Urothelium cell line (cell line): ENCODE results near the gene DYNLL2.
A peak's percentile ranks its signal among the peaks of the same experiment; 100 is the strongest.
"Not testable (repeated sequence)": the region's sequence is repeated elsewhere in the genome, so short reads cannot be mapped to it uniquely, and the experiment has no call there.

Experiments
- DNase-seq: peaks from one replicate; pipeline ENCODE4 v3.0.0; 2011; ENCODE audit warnings: low spot score, mixed read lengths
- FAIRE-seq: peaks from 2 replicates; lab custom pipeline; 2011; peaks lifted over from hg19 to GRCh38; lab: Jason Lieb, UNC

Gene DYNLL2

DNA sequence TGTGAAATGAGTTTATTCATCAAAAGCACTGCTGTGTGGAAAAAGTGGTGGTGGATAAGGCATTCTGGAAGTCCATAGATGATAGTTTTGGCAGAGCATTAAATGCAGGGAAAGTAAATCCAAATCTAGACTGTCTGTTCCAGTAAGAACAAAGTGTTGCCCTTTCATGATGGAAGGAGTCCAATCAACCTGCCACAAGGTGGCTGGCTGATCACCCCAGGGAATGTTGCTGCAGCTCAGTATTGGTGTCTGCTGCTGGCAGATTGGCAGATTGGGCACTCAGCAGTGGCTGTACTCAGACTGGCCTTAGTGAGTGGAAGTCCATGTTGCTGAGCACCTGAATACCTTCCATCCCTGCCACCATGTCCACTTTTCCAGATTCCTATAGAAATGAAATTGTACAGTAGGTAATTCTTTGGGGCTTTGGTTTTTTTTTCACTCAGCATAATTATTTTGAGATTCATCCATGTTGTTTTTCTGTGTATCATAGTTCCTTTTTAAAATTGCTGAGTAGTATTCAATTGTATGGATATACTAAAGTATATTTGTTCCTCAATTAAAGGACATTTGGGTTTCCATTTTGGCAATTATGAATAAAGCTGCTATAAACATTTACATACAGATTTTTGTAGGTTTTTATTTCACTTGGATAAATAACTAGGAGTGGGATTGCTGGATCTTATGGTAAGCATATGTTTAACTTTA lies 14.3 kb downstream of the DYNLL2 start:
- FAIRE-seq (peak; percentile 93), DNase-seq (no peak)

DNA sequence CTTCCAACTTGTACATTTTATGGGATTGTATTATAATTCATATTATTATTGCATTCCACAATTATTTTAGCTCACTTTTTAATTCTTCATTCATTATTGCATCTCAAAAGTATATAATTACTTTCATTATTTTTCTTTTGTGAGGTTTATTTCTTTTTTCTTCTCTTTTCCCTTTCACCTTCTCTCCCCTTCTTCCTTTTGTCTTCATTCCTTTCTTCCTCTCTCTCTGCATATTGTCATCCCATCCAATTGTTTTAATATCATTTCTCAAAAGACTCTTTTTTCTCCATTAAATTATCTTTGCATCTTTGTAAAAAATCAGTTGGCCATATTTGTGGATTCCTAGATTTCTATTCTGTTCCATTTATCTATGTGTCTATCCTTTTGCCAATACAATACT lies 17.3 kb downstream of the DYNLL2 start:
- FAIRE-seq (no peak), DNase-seq (no peak)

DNA sequence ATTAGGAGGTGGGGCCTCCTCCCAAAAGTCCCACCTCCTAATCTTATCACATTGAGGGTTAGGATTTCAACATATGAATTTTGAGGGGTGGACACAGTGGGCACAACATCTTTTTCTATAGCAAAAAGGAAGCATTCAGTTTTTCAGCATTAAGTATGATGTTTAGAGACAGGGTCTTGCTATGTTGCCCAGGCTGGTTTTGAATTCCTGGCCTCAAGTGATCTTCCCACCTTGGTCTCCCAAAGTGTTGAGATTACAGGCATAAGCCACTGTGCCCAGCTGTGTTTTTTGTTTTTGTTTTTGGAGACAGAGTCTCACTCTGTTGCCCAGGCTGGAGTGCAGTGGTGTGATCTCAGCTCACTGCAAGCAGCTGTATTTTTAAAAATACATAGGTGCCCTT lies 18.7 kb downstream of the DYNLL2 start:
- not testable (repeated sequence) for DNase-seq
- FAIRE-seq, result peak; percentile 58

DNA sequence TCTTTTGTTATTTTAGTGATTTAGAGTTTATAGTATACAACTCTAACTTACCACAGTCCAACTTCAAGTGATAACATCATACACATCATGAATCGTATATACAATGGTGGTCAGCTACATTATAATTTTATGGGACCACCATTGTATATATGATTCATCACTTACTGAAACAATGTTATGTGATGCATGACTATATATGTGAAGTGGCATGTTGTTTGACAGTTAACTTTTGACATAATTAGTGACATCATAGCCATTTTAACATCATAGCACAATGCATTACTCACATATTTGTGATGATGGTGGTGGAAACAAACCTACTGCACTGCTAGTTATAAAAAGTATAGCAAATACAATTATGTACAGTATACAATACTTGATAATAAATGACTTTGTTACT lies 21.9 kb downstream of the DYNLL2 start:
- peak; percentile 44 for FAIRE-seq
- DNase-seq, result no peak

DNA sequence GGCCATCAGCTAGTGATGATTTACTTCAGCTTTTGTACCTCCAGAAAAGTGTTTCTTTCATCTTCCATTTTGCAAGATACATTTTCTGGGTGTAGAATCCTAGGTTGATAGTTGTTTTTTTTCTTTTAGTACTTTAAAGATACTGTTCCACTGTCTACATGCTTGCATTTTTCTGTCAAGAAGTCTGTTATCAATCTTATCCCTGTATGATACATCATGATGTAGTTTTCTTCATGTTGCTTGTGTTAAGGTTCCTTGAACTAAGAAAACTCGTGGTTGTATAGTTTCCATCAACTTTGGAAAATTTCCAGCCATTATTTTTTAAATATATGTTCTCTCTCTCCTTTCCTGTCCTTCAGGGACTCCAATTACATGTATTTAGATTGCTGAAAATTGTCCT lies 24.1 kb downstream of the DYNLL2 start:
- DNase-seq (no peak), FAIRE-seq (no peak)

DNA sequence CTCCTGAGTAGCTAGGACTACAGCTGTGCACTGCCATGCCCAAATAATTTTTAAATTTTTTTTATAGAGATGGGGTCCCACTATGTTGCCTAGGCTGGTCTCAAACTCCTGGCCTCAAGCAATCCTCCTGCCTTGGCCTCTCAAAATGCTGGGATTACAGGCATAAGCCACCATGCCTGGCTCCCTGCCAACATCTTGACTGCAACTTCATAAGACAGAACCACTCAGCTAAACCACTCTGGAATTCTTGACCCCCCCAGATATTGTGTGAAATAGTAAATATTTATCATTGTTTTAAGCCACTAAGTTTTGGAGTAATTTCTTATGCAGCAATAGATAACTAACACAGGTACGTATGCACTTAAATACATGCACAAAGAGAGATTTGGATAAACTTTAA lies 26.0 kb downstream of the DYNLL2 start:
- no peak for DNase-seq
- FAIRE-seq, result no peak

DNA sequence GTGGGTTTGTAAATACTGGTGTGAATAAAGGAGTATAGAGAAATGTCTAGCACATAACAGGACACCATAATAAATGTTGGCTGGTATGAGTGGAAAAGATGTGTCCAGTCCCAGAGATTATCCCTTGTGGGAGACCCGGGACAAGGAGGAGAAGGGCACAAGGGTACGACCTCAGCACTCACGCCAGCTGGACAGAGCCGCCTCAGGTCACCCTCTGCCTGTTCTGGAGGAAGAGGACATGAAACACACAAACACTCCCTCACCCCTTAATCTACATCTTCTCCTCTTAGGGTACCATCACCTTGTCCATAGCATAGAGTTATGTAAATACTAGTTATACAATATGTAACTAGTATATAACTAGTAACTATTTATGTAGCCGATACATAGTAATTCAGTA lies 26.8 kb downstream of the DYNLL2 start:
- no peak for FAIRE-seq

DNA sequence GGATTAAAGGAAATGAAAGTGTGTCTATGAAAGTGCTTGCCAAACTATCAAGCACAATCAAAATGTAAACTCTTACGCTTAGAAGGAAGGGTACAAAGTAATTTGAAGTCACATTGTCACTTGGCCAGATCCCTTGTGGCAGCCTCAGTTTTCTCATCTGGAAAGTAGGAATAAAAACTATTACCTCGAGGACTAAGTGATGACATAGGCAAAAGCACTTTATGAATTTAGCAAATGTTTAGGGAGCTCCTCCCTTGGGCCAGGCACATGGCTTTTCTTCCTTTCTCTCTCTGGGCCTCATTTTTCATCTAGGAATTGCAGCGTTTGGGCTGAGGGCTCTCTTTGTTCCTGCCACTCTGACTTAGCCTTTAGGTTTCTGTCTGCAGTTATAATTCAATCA lies 28.5 kb downstream of the DYNLL2 start:
- no peak for FAIRE-seq
- no peak for DNase-seq

More for the DNA sequence above, 26.8 kb downstream of the DYNLL2 start:
- no peak for DNase-seq

DNA sequence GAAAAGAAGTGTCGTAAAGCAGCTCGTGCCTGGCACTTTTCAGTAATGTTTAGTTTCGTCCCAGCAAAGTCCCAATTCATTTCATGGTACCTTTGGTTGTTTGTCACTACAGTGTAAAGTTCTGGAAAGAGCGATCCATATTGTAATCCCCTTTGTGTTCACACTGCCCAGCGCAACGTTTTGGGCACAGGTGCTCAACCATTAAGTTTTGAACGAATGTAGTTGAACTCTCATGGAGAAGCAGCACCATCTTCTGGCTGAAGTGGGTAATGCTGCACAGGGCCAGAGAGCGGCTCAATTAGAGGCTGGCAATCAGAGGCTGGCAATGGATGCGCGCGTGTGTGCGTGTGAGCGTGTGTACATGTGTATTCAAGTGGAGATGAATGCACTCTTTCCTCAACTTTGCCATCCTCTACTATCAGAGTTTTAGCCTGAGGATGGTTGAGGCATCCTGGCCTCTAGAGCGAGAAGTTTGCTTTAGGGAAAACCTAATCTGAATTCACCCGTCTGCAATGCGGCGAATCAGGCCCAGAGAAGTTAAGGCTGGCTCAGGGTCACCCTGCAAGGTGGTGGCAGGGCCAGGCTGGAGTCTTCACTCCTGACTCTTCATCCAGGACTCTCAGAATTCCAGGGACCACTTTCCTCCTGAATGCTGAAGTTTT lies 29.9 kb downstream of the DYNLL2 start:
- DNase-seq, result peak; percentile 87
- peak; percentile 96 for FAIRE-seq

DNA sequence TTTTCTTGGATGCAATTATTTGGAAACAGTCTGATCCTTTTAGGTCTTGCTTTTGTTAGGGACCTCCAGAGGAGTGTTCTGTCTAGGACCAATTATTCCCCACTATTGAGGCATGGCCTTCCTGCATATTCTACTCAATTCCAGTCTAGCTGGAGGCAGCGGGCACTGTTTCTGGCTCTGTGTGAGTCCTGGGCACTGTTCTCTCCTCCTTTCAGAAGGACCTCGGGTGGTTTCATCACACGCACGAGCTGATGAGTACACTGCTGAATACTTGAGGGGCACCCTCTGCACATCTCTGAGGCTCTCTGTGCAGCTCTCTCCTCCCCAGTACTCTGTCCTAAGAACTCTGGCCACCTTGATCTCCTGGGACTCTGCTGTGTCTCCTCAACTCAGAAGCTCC lies 30.7 kb downstream of the DYNLL2 start:
- FAIRE-seq (no peak), DNase-seq (no peak)

DNA sequence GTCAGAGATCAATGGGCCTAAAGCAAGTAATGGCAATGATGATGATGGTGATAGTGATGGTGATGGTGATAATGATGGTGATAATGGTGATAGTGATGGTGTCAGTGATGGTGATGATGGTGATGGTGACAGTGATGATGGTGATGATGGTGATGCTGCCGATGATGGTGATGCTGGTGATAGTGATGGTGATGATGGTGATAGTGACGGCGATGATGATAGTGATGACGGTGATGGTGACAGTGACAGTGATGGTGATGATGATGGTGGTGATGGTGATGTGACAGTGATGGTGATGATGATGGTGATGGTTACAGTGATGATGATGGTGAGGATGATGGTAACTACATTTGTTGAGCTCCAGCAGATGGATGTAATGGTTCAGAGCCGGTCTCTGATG lies 34.2 kb downstream of the DYNLL2 start:
- FAIRE-seq (peak; percentile 100), DNase-seq (no peak)

DNA sequence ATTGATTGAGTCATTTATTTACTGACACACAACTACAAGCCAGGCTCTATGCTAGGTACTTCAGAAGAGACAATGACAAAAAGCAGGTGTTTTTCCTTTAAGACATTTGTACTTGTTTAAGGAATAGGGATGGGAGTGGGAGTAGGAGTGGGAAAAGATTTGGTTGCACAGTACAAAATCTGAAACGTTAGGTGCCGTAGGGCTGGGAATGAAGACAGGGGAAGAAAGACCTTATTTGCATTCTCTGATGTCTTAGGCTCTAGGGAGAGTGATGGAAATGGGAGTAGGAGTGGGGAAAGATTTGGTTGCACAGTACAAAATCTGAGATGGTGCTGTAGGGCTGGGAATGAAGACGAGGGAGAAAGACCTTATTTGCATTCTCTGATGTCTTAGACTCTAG lies 36.3 kb downstream of the DYNLL2 start:
- DNase-seq, result no peak
- no peak for FAIRE-seq

DNA sequence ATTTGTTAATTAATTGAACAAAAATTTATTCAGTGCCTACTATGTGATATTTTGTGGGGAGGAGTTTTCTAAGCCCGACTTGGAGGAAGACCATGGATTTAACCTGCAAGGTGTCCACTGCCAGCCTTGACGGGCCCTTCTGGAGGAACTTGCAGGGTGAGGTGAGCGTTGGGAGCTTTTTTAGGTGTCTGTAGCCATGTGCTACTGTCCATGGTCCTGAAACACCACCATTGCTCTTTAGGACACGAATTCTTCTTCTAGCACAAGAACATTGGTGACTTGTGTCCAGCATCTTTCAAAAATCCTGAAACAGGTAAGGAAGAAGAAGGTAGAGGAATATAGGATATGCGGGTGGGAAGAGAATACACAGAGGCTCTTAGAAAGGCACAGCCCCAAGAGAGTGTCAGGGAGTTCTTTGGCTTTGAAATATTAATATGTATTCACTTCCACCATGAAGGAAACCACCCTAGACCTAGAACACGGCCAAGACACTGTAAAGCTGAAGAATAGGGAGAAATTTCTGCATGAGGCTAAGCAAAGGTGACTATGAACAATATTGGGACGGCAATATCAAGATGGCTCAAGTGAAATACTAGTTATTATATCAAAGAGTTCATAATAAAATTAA lies 37.1 kb downstream of the DYNLL2 start:
- FAIRE-seq, result peak; percentile 94
- peak; percentile 80 for DNase-seq

DNA sequence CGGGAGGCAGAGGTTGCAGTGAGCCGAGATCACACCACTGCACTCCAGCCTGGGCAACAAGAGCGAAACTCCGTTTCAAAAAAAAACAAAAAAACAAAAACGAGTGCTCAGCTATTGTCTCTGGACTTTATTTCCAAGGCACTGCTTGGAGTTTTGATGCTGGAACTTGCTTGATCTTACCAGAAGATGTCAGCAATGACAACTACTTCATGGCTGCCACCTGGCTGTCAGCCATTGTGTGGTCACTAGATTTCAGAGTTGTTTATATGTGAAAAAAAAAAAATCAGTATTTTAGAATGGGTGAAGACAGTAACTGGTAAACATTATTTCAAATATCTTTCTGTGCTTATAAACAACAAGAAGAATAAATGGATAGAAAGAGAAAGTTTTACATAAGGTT lies 38.7 kb downstream of the DYNLL2 start:
- peak; percentile 46 for FAIRE-seq
- DNase-seq, result peak; percentile 75

DNA sequence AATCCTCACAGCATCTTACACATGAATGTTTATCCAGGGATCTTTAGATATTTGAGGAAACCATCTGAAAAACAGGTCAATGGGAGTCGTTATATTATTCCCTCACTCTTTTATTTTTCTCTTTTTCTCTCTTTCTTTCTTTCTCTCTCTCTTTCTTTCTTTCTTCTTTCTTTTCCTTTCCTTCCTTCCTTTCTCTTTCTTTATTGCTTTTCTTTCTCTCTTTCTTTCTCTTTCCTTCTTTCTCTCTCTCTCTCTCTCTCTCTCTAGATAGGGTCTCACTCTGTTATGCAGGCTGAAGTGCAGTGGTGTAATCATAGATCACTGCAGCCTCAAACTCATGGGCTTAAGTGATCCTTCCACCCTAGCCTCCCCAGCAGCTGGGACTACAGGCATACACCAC lies 44.6 kb downstream of the DYNLL2 start:
- FAIRE-seq (no peak), DNase-seq (no peak)

DNA sequence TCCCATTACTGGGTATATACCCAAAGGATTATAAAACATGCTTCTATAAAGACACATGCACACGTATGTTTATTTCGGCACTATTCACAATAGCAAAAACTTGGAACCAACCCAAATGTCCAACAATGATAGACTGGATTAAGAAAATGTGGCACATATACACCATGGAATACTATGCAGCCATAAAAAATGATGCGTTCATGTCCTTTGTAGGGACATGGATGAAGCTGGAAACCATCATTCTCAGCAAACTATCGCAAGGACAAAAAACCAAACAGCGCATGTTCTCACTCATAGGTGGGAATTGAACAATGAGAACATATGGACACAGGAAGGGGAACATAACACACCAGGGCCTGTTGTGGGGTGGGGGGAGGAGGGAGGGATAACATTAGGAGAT lies 49.5 kb downstream of the DYNLL2 start:
- FAIRE-seq, DNase-seq: not testable (repeated sequence)

DNA sequence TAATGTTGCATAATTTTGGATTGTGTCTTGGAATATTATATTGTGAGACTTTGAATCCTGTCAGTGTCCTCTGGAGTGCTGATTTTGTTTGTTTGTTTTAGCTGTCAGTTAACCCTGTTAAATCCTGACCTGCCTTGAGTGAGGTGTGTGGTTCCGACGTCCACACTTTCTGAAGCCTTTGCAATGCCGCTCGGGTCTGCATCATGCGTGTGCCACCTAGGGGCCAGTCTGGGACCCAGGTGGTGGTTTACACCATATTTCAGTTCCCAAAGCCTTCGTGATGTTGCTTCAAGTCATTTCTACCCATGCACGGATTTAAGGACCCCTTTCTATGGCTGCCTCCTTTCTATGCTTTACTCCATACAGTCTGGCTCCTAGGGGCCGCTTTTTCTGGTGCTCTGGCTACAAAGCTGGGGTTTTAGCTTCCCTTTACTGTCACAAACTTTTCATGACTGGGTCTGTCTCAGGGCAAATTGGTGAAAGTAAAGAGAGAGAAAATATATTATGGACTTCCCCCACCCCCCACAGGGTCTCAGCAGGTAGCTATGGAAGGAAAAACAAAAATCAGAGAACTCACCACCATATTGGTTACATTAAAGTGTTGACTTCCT lies 53.6 kb downstream of the DYNLL2 start:
- DNase-seq, result peak; percentile 58
- peak; percentile 23 for FAIRE-seq

DNA sequence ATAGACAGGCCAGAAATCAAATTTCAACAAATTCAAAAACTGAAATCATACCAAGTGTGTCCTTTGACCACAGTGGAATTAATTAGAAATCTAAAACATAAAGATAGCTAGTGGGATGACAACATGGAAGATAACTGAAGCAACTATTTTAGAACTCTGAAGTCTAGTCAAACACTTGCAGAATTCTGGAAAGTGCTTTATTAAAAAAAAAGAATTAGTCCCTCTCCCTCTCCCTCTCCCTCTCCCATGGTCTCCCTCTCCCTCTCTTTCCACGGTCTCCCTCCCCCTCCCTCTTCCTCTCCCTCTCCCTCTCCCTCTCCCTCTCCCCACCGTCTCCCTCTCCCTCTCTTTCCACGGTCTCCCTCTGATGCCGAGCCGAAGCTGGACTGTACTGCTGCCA lies 58.3 kb downstream of the DYNLL2 start:
- FAIRE-seq (no peak), DNase-seq (no peak)

DNA sequence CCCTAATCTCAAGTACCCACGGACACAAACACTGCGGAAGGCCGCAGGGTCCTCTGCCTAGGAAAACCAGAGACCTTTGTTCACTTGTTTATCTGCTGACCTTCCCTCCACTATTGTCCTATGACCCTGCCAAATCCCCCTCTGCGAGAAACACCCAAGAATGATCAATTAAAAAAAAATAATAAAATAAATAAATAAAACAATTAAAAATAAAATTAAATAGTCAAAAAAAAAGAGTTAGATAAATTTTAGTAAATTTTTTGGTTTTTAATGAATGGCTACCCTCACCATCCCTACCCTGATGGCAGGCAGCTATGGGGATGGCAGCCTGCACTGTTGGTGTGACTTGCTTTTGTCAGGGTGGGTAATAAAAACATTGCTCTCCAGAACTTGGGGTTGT lies 60.1 kb downstream of the DYNLL2 start:
- not testable (repeated sequence) for DNase-seq, FAIRE-seq

DNA sequence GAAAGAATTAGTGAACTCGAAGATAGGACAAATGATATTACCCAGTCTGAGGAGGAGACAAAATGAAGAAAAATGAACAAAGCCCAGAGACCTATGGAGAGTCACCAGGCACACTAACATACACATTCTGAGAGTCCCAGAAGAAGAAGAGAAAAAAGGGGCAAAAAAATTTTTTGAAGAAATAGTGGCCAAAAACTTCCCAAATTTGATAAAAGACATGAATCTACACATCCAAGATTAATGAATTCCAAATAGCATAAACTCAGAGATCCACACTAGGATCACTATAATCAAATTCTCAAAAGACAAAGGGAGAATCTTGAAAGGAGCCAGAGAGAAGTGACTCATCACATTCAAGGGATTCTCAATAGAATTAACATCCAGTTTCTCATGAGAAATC lies 61.6 kb downstream of the DYNLL2 start:
- FAIRE-seq, result no peak
- DNase-seq, result no peak
